HepG2 (cell line): ENCODE data around the gene ARIH1.

ENCODE experiments used
- ELF1 ChIP-seq: sonication (generic); formaldehyde crosslinking; IDR thresholded peaks from 2 replicates; pipeline ENCODE4 v1.4.0; 2020; ENCODE audit warnings: missing genetic modification reagents
- KDM3A ChIP-seq: IDR thresholded peaks from 2 replicates; pipeline ENCODE4 v1.6.1; 2018; ENCODE audit warnings: low read depth, missing compliant biosample characterization
- NCOA2 ChIP-seq: sonication (generic); formaldehyde crosslinking; IDR thresholded peaks from 2 replicates; pipeline ENCODE4 v1.8.0; 2022; ENCODE audit warnings: inconsistent platforms
- PHF5A ChIP-seq: IDR thresholded peaks from one replicate; pipeline ENCODE4 v1.6.1; 2018; ENCODE audit warnings: low read depth, missing genetic modification reagents; ENCODE audit not compliant: unreplicated experiment
- SP1 ChIP-seq, 2 experiments: fragments of 450-650 bp in 1 of 2; sonication (generic) in 1 of 2; formaldehyde crosslinking in 1 of 2; IDR thresholded peaks; 2 replicates each; pipeline versions ENCODE4 v1.4.0 to v1.6.1; 2016 to 2020; ENCODE audit warnings: missing genetic modification reagents in 1 of 2
- ZNF468 ChIP-seq: sonication (generic); formaldehyde crosslinking; IDR thresholded peaks from 2 replicates; pipeline ENCODE4 v1.8.0; 2022; ENCODE audit warnings: mild to moderate bottlenecking, moderate library complexity, missing genetic modification reagents
- ZNF552 ChIP-seq: sonication (generic); formaldehyde crosslinking; IDR thresholded peaks from 2 replicates; pipeline ENCODE4 v1.9.0; 2022; ENCODE audit warnings: missing genetic modification reagents, mild to moderate bottlenecking, borderline replicate concordance
- TF ChIP-seq, protein P1 (sequence below): IDR thresholded peaks from 2 replicates; pipeline ENCODE4 v1.6.1; 2012; ENCODE audit warnings: low read depth, low read length, improper control_type of control experiment
- TF ChIP-seq, protein P2 (sequence below): sonication (generic); formaldehyde crosslinking; IDR thresholded peaks from 2 replicates; pipeline ENCODE4 v1.5.0; 2020; ENCODE audit warnings: mild to moderate bottlenecking, missing genetic modification reagents, moderate library complexity

DNA sequence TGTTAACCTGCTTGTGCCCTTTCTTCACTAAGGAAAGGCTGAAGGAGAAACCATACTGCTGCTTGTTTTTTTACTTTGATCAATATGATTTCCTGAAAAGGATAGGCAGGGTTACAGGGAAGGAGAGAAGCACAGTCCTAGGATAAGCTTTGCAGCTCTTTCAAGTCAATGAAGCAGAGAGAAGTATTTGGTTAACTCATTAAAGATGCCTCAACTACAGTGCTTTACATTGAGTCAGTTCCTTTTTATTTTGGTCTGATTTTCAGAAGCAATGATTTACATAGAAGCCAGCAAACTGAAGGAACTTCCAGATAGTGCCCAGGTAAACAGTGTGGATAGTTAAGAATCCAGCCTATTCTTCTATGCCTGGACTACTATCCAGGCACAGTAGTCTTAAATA is 64.8 kb downstream of the ARIH1 start:
- TF ChIP-seq PHF5A (CRISPR knock-in tag), result no peak
- no peak for TF ChIP-seq ZNF552 (CRISPR knock-in tag)
- TF ChIP-seq ZNF468 (CRISPR knock-in tag), result no peak
- TF ChIP-seq ELF1 (CRISPR knock-in tag), result no peak
- TF ChIP-seq KDM3A (CRISPR knock-in tag), result no peak
- TF ChIP-seq, protein P1, sequence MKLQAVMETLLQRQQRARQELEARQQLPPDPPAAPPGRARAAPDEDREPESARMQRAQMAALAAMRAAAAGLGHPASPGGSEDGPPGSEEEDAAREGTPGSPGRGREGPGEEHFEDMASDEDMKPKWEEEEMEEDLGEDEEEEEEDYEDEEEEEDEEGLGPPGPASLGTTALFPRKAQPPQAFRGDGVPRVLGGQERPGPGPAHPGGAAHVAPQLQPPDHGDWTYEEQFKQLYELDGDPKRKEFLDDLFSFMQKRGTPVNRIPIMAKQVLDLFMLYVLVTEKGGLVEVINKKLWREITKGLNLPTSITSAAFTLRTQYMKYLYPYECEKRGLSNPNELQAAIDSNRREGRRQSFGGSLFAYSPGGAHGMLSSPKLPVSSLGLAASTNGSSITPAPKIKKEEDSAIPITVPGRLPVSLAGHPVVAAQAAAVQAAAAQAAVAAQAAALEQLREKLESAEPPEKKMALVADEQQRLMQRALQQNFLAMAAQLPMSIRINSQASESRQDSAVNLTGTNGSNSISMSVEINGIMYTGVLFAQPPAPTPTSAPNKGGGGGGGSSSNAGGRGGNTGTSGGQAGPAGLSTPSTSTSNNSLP, result no peak
- TF ChIP-seq NCOA2 (CRISPR knock-in tag), result no peak
- TF ChIP-seq, protein P2, sequence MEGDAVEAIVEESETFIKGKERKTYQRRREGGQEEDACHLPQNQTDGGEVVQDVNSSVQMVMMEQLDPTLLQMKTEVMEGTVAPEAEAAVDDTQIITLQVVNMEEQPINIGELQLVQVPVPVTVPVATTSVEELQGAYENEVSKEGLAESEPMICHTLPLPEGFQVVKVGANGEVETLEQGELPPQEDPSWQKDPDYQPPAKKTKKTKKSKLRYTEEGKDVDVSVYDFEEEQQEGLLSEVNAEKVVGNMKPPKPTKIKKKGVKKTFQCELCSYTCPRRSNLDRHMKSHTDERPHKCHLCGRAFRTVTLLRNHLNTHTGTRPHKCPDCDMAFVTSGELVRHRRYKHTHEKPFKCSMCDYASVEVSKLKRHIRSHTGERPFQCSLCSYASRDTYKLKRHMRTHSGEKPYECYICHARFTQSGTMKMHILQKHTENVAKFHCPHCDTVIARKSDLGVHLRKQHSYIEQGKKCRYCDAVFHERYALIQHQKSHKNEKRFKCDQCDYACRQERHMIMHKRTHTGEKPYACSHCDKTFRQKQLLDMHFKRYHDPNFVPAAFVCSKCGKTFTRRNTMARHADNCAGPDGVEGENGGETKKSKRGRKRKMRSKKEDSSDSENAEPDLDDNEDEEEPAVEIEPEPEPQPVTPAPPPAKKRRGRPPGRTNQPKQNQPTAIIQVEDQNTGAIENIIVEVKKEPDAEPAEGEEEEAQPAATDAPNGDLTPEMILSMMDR (CRISPR knock-in tag), result no peak
- no peak for TF ChIP-seq SP1 (IDR thresholded peaks at IDR 0.05)
- no peak for TF ChIP-seq SP1 (CRISPR knock-in tag; IDR thresholded peaks at IDR 0.05)
